Ovary (tissue), 3 donors: ENCODE data around the gene METTL16.

Source experiments
- CTCF ChIP-seq, 3 donors: fragments of 450-650 bp in 2 of 3; fragments of 200-600 bp in 1 of 3; IDR thresholded peaks; one replicate each; pipeline versions ENCODE4 v1.5.1 to v1.8.0; 2016 to 2022; ENCODE audit warnings: antibody characterized with exemption in 3 of 3, mild to moderate bottlenecking in 1 of 3
- POLR2A ChIP-seq: fragments of 450-650 bp; IDR thresholded peaks from one replicate; pipeline ENCODE4 v1.6.1; 2017; ENCODE audit warnings: antibody characterized with exemption, mild to moderate bottlenecking, moderate library complexity
- donor health status: DM: no; HTN: no; CAD: no.

GRCh38 chr17:2444382-2444781 is 67.3 kb downstream of the METTL16 start:
- TF ChIP-seq CTCF (IDR thresholded peaks at IDR 0.05), result no peak
- TF ChIP-seq POLR2A, result no peak
